DND-41 (cell line): ENCODE data around the gene CYSRT1.

Source experiments
- CTCF ChIP-seq: IDR thresholded peaks from 2 replicates; pipeline ENCODE4 v1.5.1; 2012; ENCODE audit warnings: borderline replicate concordance, low read length, moderate library complexity, mild to moderate bottlenecking; ENCODE audit not compliant: poor library complexity, severe bottlenecking; ENCODE audit errors: extremely low read depth
- EZH2 ChIP-seq: IDR thresholded peaks from 3 replicates; pipeline ENCODE4 v1.6.1; 2012; ENCODE audit warnings: borderline replicate concordance, low read depth, mild to moderate bottlenecking, moderate library complexity, low read length, inconsistent platforms; ENCODE audit not compliant: severe bottlenecking

DNA sequence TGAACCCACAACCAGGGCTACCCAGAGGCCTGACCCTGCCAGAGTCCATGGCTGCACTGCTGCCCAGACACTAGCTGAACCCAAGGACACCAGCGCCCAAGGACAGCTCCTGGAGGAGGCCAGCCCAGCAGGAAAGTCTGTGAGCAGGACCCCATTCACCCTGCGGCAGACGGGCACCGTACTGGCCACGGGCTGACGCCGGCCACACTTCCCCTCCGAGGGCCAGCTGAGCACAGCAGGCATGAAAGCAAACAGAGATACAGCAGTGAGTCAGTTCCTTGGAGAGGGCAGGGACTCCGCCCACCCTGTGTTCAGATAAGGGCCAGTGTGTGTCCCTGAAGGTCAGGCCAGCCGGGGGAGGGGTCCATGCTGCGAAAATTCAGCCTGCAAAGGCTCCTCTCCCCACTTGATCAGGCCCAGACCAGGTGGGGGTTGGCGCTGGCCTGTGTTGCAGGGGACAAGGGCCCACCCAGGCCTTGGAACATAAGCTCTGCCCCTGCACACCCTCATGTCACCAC lies 6.2 kb upstream of the CYSRT1 start:
- TF ChIP-seq CTCF (no peak), EZH2 (no peak)
